ENCODE data around the gene PGC.

Gene PGC

GRCh38 chr6:41756354-41756753 is 9.2 kb upstream of the PGC start:
- in situ Hi-C loops (cut with HindIII; ENCODE audit: low sequenced_read_pairs) = loop anchor here (10.0 kb wide), 1 partner anchor 62 kb away; no protein-coding TSS in a partner anchor

- in situ Hi-C loops (cut with HindIII; ENCODE audit: low sequenced_read_pairs) = loop anchor here (10.0 kb wide), 1 partner anchor 61 kb away; no protein-coding TSS in a partner anchor
These were observed 8.7 kb upstream of the PGC start for GRCh38 chr6:41755895-41756294.

GRCh38 chr6:41750374-41750773 is 3.2 kb upstream of the PGC start:
- in situ Hi-C loops (cut with HindIII; ENCODE audit: low sequenced_read_pairs) = loop anchor here (10.0 kb wide), 1 partner anchor 56 kb away; no protein-coding TSS in a partner anchor

GRCh38 chr6:41748542-41748941 is 1.3 kb upstream of the PGC start:
- in situ Hi-C loops (cut with HindIII; ENCODE audit: low sequenced_read_pairs) = no loop called here

- in situ Hi-C loops (cut with HindIII; ENCODE audit: low sequenced_read_pairs) = no loop called here
These were observed 893 bp upstream of the PGC start for GRCh38 chr6:41748102-41748477.

GRCh38 chr6:41746107-41746506 is 1.1 kb downstream of the PGC start:
- in situ Hi-C loops (cut with HindIII; ENCODE audit: low sequenced_read_pairs) = no loop called here

GRCh38 chr6:41744236-41744787 is 2.9 kb downstream of the PGC start:
- in situ Hi-C loops (cut with HindIII; ENCODE audit: low sequenced_read_pairs) = no loop called here

GRCh38 chr6:41743406-41744235 is 3.6 kb downstream of the PGC start:
- in situ Hi-C loops (cut with HindIII; ENCODE audit: low sequenced_read_pairs) = no loop called here

- in situ Hi-C loops (cut with HindIII; ENCODE audit: low sequenced_read_pairs) = no loop called here
These were observed 5.3 kb downstream of the PGC start for GRCh38 chr6:41741625-41742490.

- in situ Hi-C loops (cut with HindIII; ENCODE audit: low sequenced_read_pairs) = no loop called here
These were observed 6.6 kb downstream of the PGC start for GRCh38 chr6:41740366-41741162.

- in situ Hi-C loops (cut with HindIII; ENCODE audit: low sequenced_read_pairs) = no loop called here
These were observed 8.2 kb downstream of the PGC start for GRCh38 chr6:41739041-41739440.

GRCh38 chr6:41737591-41738130 is 9.5 kb downstream of the PGC start:
- in situ Hi-C loops (cut with HindIII; ENCODE audit: low sequenced_read_pairs) = no loop called here

- in situ Hi-C loops (cut with HindIII; ENCODE audit: low sequenced_read_pairs) = no loop called here
These were observed 10.2 kb downstream of the PGC start for GRCh38 chr6:41736800-41737555.

- in situ Hi-C loops (cut with HindIII; ENCODE audit: low sequenced_read_pairs) = no loop called here
These were observed 10.9 kb downstream of the PGC start for GRCh38 chr6:41736186-41736733.

GRCh38 chr6:41735427-41736185 is 11.6 kb downstream of the PGC start, which contains the start of gene TFEB:
TFEB (minus strand) TSS chr6:41735608; CDS start chr6:41691213, 44,395 bp downstream.
- in situ Hi-C loops (cut with HindIII; ENCODE audit: low sequenced_read_pairs) = no loop called here

- in situ Hi-C loops (cut with HindIII; ENCODE audit: low sequenced_read_pairs) = no loop called here
These were observed 12.4 kb downstream of the PGC start for GRCh38 chr6:41734666-41735426.

GRCh38 chr6:41733707-41734665 is 13.2 kb downstream of the PGC start:
- in situ Hi-C loops (cut with HindIII; ENCODE audit: low sequenced_read_pairs) = no loop called here
